ENCODE measurements around the gene PDHX. TPM values are rescaled to one million over a fixed set of nuclear protein-coding genes. Genes with fewer than 3 reads are reported as not detected.

PDHX gene
- total RNA-seq, 1 experiment from 2014 or later = 99.9 TPM

- POLR2A ChIA-PET (ENCODE audit: low non-redundant PET) = no interaction called here
- intact Hi-C loops (cut with micrococcal nuclease; ENCODE audit: unreplicated experiment) = no loop called here
- H3K4me3 ChIP-seq (ENCODE audit: low read depth, low read length, poor library complexity, severe bottlenecking) = no peak overlapping the region
Measured at GRCh38 chr11:34975482-34975881, 59.1 kb downstream of the PDHX start.

GRCh38 chr11:34976496-34977088 lies 60.2 kb downstream of the PDHX start:
- Histone ChIP-seq H3K27me3 (replicated peaks; ENCODE audit: insufficient read depth, low read depth, low read length, poor library complexity) (no peaks in the 10 kb centered on the region), H3K36me3 (ENCODE audit: insufficient read depth, low read length, poor library complexity, severe bottlenecking) (peaks cover 27% of the 10 kb centered on the region), H3K4me1 (ENCODE audit: insufficient read depth, low read length, poor library complexity, severe bottlenecking) (peaks cover 36% of the 10 kb centered on the region), H3K9me3 (ENCODE audit: low read depth, low read length, poor library complexity, severe bottlenecking) (no peaks in the 10 kb centered on the region), H3K4me3 (ENCODE audit: low read depth, low read length, poor library complexity, severe bottlenecking) (no peak overlapping the region), H3K27ac (ENCODE audit: low read depth, low read length, poor library complexity, severe bottlenecking) (peak overlapping the region; percentile 14)
- intact Hi-C loops (cut with micrococcal nuclease; ENCODE audit: unreplicated experiment) = no loop called here
- POLR2A ChIA-PET (ENCODE audit: low non-redundant PET) = no interaction called here
- no peak for DNase-seq (ENCODE audit: low spot score)
- CTCF ChIA-PET = interaction anchor here (0.7 kb wide), 1 partner anchor 464 kb away, joined by 3 read pairs; no protein-coding TSS in a partner anchor
- TF ChIP-seq, protein P1, sequence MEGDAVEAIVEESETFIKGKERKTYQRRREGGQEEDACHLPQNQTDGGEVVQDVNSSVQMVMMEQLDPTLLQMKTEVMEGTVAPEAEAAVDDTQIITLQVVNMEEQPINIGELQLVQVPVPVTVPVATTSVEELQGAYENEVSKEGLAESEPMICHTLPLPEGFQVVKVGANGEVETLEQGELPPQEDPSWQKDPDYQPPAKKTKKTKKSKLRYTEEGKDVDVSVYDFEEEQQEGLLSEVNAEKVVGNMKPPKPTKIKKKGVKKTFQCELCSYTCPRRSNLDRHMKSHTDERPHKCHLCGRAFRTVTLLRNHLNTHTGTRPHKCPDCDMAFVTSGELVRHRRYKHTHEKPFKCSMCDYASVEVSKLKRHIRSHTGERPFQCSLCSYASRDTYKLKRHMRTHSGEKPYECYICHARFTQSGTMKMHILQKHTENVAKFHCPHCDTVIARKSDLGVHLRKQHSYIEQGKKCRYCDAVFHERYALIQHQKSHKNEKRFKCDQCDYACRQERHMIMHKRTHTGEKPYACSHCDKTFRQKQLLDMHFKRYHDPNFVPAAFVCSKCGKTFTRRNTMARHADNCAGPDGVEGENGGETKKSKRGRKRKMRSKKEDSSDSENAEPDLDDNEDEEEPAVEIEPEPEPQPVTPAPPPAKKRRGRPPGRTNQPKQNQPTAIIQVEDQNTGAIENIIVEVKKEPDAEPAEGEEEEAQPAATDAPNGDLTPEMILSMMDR (conservative IDR thresholded peaks at IDR 0.05; ENCODE audit: low read depth, low read length) = no peak
- no peak for TF ChIP-seq EZH2 (IDR thresholded peaks at IDR 0.05; ENCODE audit: borderline replicate concordance, low read depth, low read length, poor library complexity, severe bottlenecking)
- no TSS peak for BruUV-seq (replicated peaks)

More at GRCh38 chr11:34975482-34975881, 59.1 kb downstream of the PDHX start:
- no TSS peak for BruUV-seq (replicated peaks)
- peaks cover 33% of the 10 kb centered on the region for H3K36me3 ChIP-seq (ENCODE audit: insufficient read depth, low read length, poor library complexity, severe bottlenecking)
- no peak for DNase-seq (ENCODE audit: low spot score)
- no peak for TF ChIP-seq EZH2 (IDR thresholded peaks at IDR 0.05; ENCODE audit: borderline replicate concordance, low read depth, low read length, poor library complexity, severe bottlenecking)
- TF ChIP-seq, protein P1 (conservative IDR thresholded peaks at IDR 0.05; ENCODE audit: low read depth, low read length) = no peak
- H3K27ac ChIP-seq (ENCODE audit: low read depth, low read length, poor library complexity, severe bottlenecking) = no peak overlapping the region
- no peaks in the 10 kb centered on the region for H3K9me3 ChIP-seq (ENCODE audit: low read depth, low read length, poor library complexity, severe bottlenecking)
- peaks cover 36% of the 10 kb centered on the region for H3K4me1 ChIP-seq (ENCODE audit: insufficient read depth, low read length, poor library complexity, severe bottlenecking)
- CTCF ChIA-PET = no interaction called here
- H3K27me3 ChIP-seq (replicated peaks; ENCODE audit: insufficient read depth, low read depth, low read length, poor library complexity) = no peaks in the 10 kb centered on the region

- TF ChIP-seq, protein P1 (conservative IDR thresholded peaks at IDR 0.05; ENCODE audit: low read depth, low read length) = no peak
- no peak for TF ChIP-seq EZH2 (IDR thresholded peaks at IDR 0.05; ENCODE audit: borderline replicate concordance, low read depth, low read length, poor library complexity, severe bottlenecking)
- Histone ChIP-seq H3K27ac (ENCODE audit: low read depth, low read length, poor library complexity, severe bottlenecking) (peak overlapping the region; percentile 14), H3K4me1 (ENCODE audit: insufficient read depth, low read length, poor library complexity, severe bottlenecking) (peaks cover 36% of the 10 kb centered on the region), H3K4me3 (ENCODE audit: low read depth, low read length, poor library complexity, severe bottlenecking) (no peak overlapping the region), H3K9me3 (ENCODE audit: low read depth, low read length, poor library complexity, severe bottlenecking) (no peaks in the 10 kb centered on the region), H3K27me3 (replicated peaks; ENCODE audit: insufficient read depth, low read depth, low read length, poor library complexity) (no peaks in the 10 kb centered on the region), H3K36me3 (ENCODE audit: insufficient read depth, low read length, poor library complexity, severe bottlenecking) (peaks cover 20% of the 10 kb centered on the region)
- BruUV-seq (replicated peaks) = no TSS peak
- ChIA-PET POLR2A (ENCODE audit: low non-redundant PET) (no interaction called here), CTCF (interaction anchor here (0.6 to 0.7 kb wide), 2 partner anchors 30 to 465 kb away, joined by 3 to 4 read pairs; no protein-coding TSS in a partner anchor)
- intact Hi-C loops (cut with micrococcal nuclease; ENCODE audit: unreplicated experiment) = no loop called here
- DNase-seq (ENCODE audit: low spot score) = peak; percentile 56
Measured at GRCh38 chr11:34977089-34977912, 60.9 kb downstream of the PDHX start.
